RWPE2 (cell line): ENCODE measurements around the gene SLC44A5.
"Not testable (repeated sequence)": the region's sequence is repeated elsewhere in the genome, so short reads cannot be mapped to it uniquely, and the experiment has no call there.

ENCODE experiments used
- ATAC-seq: fragments of 200-7000 bp; cut with Tn5 transposase; 3 replicates; pipeline ENCODE4 v1.9.1; 2021; ENCODE audit warnings: low read depth
- DNase-seq: peaks from one replicate; pipeline ENCODE4 v3.0.0-alpha.2; 2020; ENCODE audit warnings: low spot score
- H3K27ac ChIP-seq: fragments of 450-650 bp; 2 replicates; pipeline ENCODE4 v1.5.1; 2017; ENCODE audit warnings: mild to moderate bottlenecking; ENCODE audit not compliant: poor library complexity, severe bottlenecking
- H3K27me3 ChIP-seq: fragments of 250-450 bp; sonication (Bioruptor Pico); 2 replicates; pipeline ENCODE4 v1.5.1; 2021; ENCODE audit warnings: mild to moderate bottlenecking, moderate library complexity; ENCODE audit not compliant: insufficient read depth, poor library complexity, severe bottlenecking
- H3K36me3 ChIP-seq: fragments of 250-450 bp; sonication (Bioruptor Pico); 2 replicates; pipeline ENCODE4 v1.5.1; 2020; ENCODE audit warnings: low read depth, mild to moderate bottlenecking, moderate library complexity
- H3K4me1 ChIP-seq: fragments of 250-450 bp; sonication (Bioruptor Pico); 2 replicates; pipeline ENCODE4 v1.5.1; 2021; ENCODE audit warnings: mild to moderate bottlenecking, moderate library complexity; ENCODE audit not compliant: insufficient read depth, poor library complexity, severe bottlenecking
- H3K4me3 ChIP-seq: fragments of 250-450 bp; sonication (Bioruptor Pico); 2 replicates; pipeline ENCODE4 v1.5.1; 2021; ENCODE audit warnings: mild to moderate bottlenecking, moderate library complexity; ENCODE audit not compliant: severe bottlenecking
- H3K9me3 ChIP-seq: fragments of 250-450 bp; sonication (Bioruptor Pico); 2 replicates; pipeline ENCODE4 v1.5.1; 2021; ENCODE audit warnings: mild to moderate bottlenecking, moderate library complexity; ENCODE audit not compliant: severe bottlenecking
- CTCF ChIP-seq: fragments of 450-650 bp; IDR thresholded peaks from one replicate; pipeline ENCODE4 v1.5.1; 2017; ENCODE audit warnings: mild to moderate bottlenecking, moderate library complexity; ENCODE audit not compliant: poor library complexity, severe bottlenecking

The SLC44A5 gene

DNA sequence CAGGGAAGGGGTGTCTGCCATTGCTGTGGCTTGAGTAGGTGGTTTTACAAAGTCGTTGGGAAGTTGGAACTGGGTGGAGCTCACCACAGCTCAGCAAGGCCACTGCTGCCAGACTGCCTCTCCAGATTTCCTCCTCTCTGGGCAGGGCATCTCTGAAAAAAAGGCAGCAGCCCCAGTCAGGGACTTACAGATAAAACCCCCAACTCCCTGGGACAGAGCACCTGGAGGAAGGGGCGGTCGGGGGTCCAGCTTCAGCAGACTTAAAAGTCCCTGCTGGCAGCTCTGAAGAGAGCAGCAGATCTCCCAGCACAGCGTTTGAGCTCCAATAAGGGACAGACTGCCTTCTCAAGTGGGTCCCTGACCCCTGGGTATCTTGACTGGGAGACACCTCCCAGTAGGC lies 352.6 kb downstream of the SLC44A5 start:
- no peaks in the 10 kb centered on the region for H3K4me1 ChIP-seq
- H3K9me3 ChIP-seq, result no peaks in the 10 kb centered on the region
- H3K27ac ChIP-seq, result no peak overlapping the region
- H3K36me3 ChIP-seq, result no peaks in the 10 kb centered on the region
- H3K27me3 ChIP-seq, result no peaks in the 10 kb centered on the region
- no peak overlapping the region for H3K4me3 ChIP-seq
- no peak for TF ChIP-seq CTCF
- ATAC-seq (no peak), DNase-seq (no peak)

GRCh38 chr1:75257424-75257823 lies 353.5 kb downstream of the SLC44A5 start:
- H3K27me3 ChIP-seq, result no peaks in the 10 kb centered on the region
- no peak for DNase-seq
- H3K4me1 ChIP-seq, result no peaks in the 10 kb centered on the region
- no peaks in the 10 kb centered on the region for H3K36me3 ChIP-seq
- no peak overlapping the region for H3K27ac ChIP-seq
- H3K4me3 ChIP-seq, result no peak overlapping the region
- no peak for TF ChIP-seq CTCF
- no peak; the same call in 2 of the 3 replicates for ATAC-seq
- no peaks in the 10 kb centered on the region for H3K9me3 ChIP-seq

DNA sequence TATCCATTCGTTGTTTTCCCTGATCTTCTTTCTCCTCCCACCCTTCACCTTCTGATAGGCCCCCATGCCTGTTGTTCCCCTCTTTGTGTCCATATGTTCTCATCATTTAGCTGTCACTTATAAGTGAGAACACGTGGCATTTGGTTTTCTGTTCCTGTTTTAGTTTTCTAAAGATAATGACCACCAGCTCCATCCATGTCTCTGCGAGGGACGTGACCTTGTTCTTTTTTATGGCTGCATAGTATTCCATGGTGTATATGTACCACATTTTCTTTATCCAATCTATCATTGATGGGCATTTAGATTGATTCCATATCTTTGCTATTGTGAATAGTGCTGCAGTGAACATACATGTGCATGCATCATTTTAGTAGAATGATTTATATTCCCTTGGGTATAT lies 360.8 kb downstream of the SLC44A5 start:
- not testable (repeated sequence) for H3K36me3 ChIP-seq, H3K9me3 ChIP-seq, ATAC-seq

GRCh38 chr1:75245239-75245638 lies 365.7 kb downstream of the SLC44A5 start:
- DNase-seq, result no peak
- Histone ChIP-seq H3K27ac (no peak overlapping the region), H3K27me3 (no peaks in the 10 kb centered on the region), H3K36me3 (no peaks in the 10 kb centered on the region), H3K9me3 (no peaks in the 10 kb centered on the region), H3K4me1 (no peaks in the 10 kb centered on the region), H3K4me3 (no peak overlapping the region)
- ATAC-seq, result no peak
- TF ChIP-seq CTCF, result no peak

More for the DNA sequence above, 360.8 kb downstream of the SLC44A5 start:
- H3K4me1 ChIP-seq, DNase-seq, H3K27me3 ChIP-seq, H3K27ac ChIP-seq, H3K4me3 ChIP-seq: not testable (repeated sequence)

DNA sequence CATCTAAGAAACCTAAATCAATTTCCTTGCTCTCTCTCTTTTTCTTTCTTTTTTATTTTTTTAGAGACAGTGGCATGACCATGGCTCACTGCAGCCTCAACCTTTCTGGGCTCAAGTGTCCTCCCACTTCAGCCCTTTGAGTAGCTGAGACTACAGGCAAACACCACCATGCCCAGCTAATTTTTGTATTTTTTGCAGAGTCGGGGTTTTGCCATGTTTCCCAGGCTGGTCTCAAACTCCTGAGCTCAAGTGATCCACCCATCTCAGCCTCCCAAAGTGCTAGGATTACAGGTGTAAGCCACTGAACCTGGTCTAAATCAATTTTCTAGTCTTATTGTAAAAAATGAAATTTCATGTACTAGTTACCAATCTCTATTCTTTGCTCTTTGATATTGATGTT lies 367.8 kb downstream of the SLC44A5 start:
- Histone ChIP-seq H3K4me3 (no peak overlapping the region), H3K4me1 (no peaks in the 10 kb centered on the region), H3K27me3 (no peaks in the 10 kb centered on the region), H3K36me3 (no peaks in the 10 kb centered on the region), H3K27ac (no peak overlapping the region), H3K9me3 (no peaks in the 10 kb centered on the region)
- no peak for TF ChIP-seq CTCF
- DNase-seq (no peak), ATAC-seq (no peak)
